Measurements from ENCODE around the gene WDR4.
"Not testable (repeated sequence)": the region's sequence is repeated elsewhere in the genome, so short reads cannot be mapped to it uniquely, and the experiment has no call there.

The WDR4 gene

GRCh38 chr21:42878993-42879787, at the start of gene WDR4:
WDR4 (minus strand) TSS chr21:42879539; CDS start chr21:42879495, 44 bp downstream.
- peak; percentile 67 to 97 (median 90) for DNase-seq

- DNase-seq: peak in 9 of 56 donors; percentile 4 to 50 (median 19)
These were observed 48.3 kb upstream of the WDR4 start for GRCh38 chr21:42927474-42928200.

DNA sequence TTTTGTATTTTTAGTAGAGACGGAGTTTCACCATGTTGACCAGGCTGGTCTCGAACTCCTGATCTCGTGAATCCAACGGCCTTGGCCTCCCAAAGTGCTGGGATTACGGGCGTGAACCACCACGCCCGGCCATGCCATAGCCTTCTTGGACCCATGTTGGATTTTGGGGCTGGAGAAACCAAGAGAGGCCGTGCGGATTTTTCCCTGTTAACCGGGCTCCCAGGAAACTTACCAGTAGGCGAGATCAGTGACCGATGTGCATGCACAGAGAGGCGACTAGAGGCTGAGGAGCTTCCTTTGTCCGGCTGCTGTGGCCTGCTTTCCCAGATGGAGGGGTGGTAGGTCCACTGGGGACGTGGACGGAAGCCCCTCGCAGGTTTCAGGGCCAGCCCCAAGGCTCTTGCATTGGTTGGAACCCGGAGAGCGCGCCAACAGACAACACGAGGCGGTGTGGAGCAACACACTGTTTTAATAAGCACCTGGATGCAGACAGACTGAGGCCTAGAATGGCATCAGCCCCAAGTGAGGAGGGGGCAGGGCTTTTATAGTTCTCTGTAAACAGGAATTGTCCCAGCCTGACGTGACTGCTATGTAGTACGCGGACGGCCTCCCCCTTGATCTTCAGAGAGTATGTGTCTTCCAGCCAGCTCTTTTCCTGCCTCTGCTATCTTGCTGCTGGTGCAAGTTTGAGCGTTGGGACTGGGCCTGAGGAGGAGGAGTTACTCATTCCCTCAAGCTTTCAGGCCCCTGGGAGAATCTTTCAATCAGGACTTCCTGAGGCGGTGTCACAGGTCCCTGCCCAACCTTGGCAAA, 46.0 kb upstream of the WDR4 start, which contains the start of gene ERVH48-1:
ERVH48-1 (minus strand) TSS at position 517 of the 813 bp plus-strand sequence. CDS start 6,624 bp downstream, outside the sequence.
- DNase-seq: no peak

GRCh38 chr21:42924433-42924751, 45.1 kb upstream of the WDR4 start:
- DNase-seq: no peak

DNA sequence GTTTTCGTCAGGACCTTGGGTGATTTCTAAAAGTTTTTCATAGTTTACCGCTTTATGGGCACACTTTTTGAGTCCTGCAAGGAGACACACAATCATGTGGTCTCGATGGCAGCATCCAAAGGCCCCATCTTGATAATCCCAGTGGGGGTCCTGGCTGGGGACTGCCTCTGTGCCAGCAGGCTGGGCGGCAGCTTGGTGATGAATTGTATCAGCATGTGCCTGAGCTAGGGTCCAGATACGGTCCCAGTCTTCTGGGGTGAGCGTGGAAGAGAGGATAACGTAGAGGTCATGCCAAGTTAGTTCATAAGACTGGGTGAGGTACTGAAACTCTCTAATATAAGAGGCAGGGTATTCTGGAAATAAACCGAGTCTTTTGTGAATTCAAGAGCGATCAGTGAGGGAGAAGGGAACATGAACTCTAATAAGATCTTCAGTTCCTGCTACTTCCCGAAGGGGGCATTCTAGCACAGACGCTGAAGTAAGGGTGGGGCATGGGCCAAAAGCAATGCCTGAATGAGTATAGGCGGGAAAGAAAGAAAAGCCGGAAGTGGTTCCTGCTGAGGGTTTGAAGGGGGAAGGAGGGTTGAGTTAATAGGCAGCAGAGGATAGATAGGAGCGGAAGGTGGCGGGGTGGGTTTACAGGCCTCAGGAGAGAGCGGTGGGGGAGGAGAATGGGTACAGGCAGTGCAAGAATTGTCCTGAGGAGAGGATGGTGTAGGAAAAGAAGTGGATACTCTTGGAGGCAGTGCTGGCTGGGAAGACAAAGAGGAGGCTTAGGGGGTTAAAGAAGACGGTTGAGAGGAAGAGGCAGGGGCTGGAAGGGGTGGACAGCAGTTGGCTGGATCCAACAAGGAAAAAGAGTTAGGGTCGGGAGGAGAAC, 44.5 kb upstream of the WDR4 start:
- DNase-seq: peak in 47 of 56 donors; percentile 10 to 85 (median 44)

GRCh38 chr21:42922918-42923317, 43.6 kb upstream of the WDR4 start:
- DNase-seq: no peak

- DNase-seq: no peak
These were observed 42.6 kb upstream of the WDR4 start for GRCh38 chr21:42921927-42922326.

- no peak for DNase-seq
These were observed 39.0 kb upstream of the WDR4 start for GRCh38 chr21:42918291-42918690.

DNA sequence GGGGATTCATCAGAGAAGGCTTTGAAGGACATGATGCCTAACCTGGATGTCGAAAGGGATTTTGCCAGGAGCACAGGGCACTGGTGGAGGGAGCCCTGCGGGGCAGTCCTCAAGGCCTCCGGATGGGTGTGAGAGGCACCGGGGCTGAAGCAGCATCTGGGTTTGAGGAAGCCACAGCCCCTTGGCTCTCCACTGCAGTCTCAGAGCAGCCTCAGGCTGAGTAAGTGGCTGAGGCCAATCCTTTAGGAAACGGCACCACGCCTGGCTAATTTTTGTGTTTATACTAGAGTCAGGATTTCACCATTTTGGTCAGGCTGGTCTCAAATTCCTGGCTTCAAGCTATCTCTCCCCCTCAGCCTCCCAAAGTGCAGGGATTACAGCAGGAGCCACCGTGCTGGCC, 34.1 kb upstream of the WDR4 start:
- DNase-seq: no peak

DNA sequence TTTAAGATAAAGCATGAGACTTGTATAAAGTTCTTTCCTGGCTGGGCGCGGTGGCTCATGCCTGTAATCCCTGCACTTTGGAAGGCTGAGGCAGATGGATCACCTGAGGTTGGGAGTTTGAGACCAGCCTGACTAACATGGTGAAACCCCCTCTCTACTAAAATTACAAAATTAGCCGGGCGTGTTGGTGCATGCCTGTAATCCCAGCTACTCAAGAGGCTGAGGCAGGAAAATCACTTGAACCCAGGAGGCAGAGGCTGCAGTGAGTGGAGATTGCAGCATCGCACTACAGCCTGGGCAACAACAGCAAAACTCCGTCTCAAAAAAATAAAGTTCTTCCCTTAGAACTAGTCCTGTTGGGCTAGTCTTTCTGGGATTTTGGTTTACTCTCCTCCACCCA, 32.6 kb upstream of the WDR4 start:
- DNase-seq: not testable (repeated sequence)

DNA sequence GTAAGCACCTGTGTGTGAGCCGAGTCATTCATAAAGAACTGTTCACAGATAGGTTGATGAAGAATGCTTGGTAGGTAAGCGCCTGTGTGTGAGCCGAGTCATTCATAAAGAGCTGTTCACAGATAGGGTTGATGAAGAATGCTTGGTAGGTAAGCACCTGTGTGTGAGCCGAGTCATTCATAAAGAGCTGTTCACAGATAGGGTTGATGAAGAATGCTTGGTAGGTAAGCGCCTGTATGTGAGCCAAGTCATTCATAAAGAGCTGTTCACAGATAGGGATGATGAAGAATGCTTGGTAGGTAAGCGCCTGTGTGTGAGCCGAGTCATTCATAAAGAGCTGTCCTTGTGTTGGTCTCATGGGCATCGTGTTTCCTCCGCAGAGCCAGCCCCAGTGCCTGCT, 29.1 kb upstream of the WDR4 start:
- not testable (repeated sequence) for DNase-seq

GRCh38 chr21:42906233-42906632, 26.9 kb upstream of the WDR4 start:
- no peak for DNase-seq

- DNase-seq: no peak
These were observed 25.9 kb upstream of the WDR4 start for GRCh38 chr21:42905195-42905594.

GRCh38 chr21:42903817-42904216, 24.5 kb upstream of the WDR4 start:
- no peak for DNase-seq

DNA sequence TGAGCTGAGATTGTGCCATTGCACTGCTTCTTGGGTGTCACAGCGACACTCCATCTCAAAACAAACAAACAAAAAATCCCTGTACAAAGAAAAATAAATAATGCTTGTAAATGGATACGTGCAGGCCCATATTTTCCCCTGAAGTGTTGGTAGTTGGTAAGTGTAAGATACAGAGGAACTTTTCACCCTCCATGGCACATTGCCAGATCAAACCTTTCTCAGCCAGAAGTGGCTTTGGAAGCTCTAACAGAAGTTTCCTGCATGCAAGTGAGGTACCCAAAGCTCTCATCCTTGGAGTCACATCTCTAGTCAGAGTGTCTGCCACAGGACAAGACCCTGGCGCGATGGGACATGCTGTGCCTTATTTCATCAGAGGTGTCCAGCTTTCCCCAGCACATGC, 21.1 kb upstream of the WDR4 start:
- DNase-seq: no peak

DNA sequence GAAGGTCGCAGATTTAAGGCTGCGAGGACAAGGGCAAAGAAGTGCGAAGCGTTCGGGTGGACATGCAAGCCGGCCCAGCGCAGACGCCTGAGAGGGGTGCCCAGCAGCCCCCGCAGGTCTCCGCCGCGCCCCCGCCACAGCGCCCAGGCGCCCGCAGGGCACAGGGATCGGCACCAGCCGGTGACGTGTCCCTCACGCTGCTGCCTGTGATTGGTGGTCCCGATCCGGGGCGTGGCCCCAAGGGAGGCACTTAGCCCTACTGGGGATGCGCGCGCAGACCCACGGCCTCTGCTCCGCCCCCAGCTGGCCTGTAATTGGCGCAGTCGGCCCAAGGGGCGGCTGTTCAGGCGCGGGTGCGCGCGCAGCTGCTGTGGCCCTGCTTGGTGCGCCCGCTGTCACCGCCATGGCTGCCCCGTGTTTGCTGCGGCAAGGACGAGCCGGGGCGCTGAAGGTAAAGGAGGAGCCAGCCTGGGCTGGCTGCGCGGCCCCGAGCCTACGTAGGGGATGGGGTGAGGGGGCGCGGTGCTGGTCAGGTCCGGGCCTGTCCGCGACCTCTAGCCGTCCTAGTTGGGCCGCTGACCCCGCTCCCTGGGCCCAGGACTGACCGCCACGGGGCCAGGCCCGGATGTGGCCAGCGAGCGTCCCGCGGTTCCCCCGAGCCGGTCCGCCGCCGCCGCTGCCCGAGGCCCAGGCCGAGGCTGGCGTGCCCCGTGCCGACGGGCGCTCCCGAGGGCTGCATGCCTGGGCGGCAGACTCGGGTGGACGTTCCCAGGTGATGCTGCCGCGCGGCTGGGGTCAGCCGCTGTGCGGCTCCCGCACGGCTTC, 13.8 kb upstream of the WDR4 start, which contains the start of gene NDUFV3:
NDUFV3 (plus strand) TSS at position 379 of the 825 bp plus-strand sequence; CDS start at position 404, 25 bp downstream.
- DNase-seq: peak; percentile 77 to 100 (median 99)

- DNase-seq: peak in 3 of 56 donors; percentile 17 to 73 (median 56)
These were observed 13.2 kb upstream of the WDR4 start for GRCh38 chr21:42892582-42892930.

GRCh38 chr21:42887326-42887725, 8.0 kb upstream of the WDR4 start:
- DNase-seq: no peak

DNA sequence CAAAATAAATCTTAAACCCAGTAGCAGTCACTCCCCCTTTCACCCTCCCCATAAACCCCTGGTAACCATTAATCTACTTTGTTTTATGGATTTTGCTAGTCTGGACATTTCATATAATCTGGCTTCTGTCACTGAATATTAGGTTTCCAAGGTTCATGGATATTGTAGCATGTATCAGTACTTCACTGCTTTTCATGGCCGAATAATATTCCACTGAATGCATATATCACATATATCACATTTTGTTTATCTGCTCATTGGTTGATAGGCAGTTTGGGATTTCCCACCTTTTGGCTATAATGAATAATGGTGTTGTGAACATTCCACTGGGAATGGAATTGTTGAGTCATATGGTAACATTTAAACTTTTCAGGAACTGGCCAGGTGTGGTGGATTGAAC, 4.6 kb upstream of the WDR4 start:
- no peak for DNase-seq

DNA sequence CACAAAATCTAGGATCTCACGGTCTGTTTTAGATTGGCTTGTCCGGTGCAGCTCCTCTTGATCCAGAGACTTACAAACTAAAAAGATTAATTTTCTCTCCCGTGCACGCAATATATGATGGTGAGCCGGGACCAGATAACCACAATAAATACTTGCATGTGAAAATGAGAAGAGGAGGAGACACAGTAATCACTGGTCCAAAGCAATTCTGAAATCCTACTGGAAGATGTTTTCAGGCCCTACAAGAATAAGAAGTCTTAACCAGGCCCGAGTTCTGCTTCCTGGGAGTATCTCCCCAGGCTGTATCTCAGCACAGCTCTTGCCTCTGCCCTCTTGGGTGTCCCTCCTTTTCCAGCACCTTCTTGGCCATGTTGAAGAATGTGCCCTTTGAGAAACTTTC, 1.0 kb upstream of the WDR4 start:
- no peak for DNase-seq

All from amygdala (tissue), 56 donors.